IPS DF 19.7 (cell line): ENCODE results near the gene AZIN2.
"Not testable (repeated sequence)": the region's sequence is repeated elsewhere in the genome, so short reads cannot be mapped to it uniquely, and the experiment has no call there.

Experiments used
- DNase-seq: peaks from one replicate; pipeline ENCODE4 v3.0.0-alpha.2; 2013; ENCODE audit warnings: low read depth, low spot score

AZIN2 gene

GRCh38 chr1:33094971-33095604 lies 14.1 kb downstream of the AZIN2 start:
- no peak for DNase-seq

- DNase-seq = no peak
These were observed 15.5 kb downstream of the AZIN2 start for GRCh38 chr1:33096363-33097005.

- no peak for DNase-seq
These were observed 16.2 kb downstream of the AZIN2 start for GRCh38 chr1:33097137-33097611.

GRCh38 chr1:33097762-33098161 lies 16.8 kb downstream of the AZIN2 start:
- no peak for DNase-seq

GRCh38 chr1:33098371-33098770 lies 17.4 kb downstream of the AZIN2 start:
- no peak for DNase-seq

GRCh38 chr1:33099290-33100118 lies 18.6 kb downstream of the AZIN2 start:
- no peak for DNase-seq

- not testable (repeated sequence) for DNase-seq
These were observed 19.1 kb downstream of the AZIN2 start for GRCh38 chr1:33100119-33100415.

GRCh38 chr1:33110477-33110876 lies 29.5 kb downstream of the AZIN2 start:
- no peak for DNase-seq

- DNase-seq = no peak
These were observed 31.0 kb downstream of the AZIN2 start for GRCh38 chr1:33111965-33112364.

GRCh38 chr1:33117440-33118085 lies 36.6 kb downstream of the AZIN2 start:
- no peak for DNase-seq

- DNase-seq = no peak
These were observed 37.3 kb downstream of the AZIN2 start for GRCh38 chr1:33118274-33118673.

- no peak for DNase-seq
These were observed 38.1 kb downstream of the AZIN2 start for GRCh38 chr1:33119050-33119449.

GRCh38 chr1:33119532-33120217 lies 38.7 kb downstream of the AZIN2 start:
- no peak for DNase-seq

- no peak for DNase-seq
These were observed 39.7 kb downstream of the AZIN2 start for GRCh38 chr1:33120436-33121231.

- DNase-seq = no peak
These were observed 40.8 kb downstream of the AZIN2 start for GRCh38 chr1:33121728-33122127.

GRCh38 chr1:33122483-33123178 lies 41.7 kb downstream of the AZIN2 start:
- no peak for DNase-seq

- DNase-seq = no peak
These were observed 42.3 kb downstream of the AZIN2 start for GRCh38 chr1:33123266-33123665.

- DNase-seq = not testable (repeated sequence)
These were observed 43.7 kb downstream of the AZIN2 start for GRCh38 chr1:33124647-33125046.

- no peak for DNase-seq
These were observed 45.6 kb downstream of the AZIN2 start for GRCh38 chr1:33126411-33127000.
